ENCODE results near the gene KIAA0825. TPM values are rescaled to one million over a fixed set of nuclear protein-coding genes. Genes with fewer than 3 reads are reported as not detected.

KIAA0825 gene
- total RNA-seq, 1 experiment from 2014 or later, result 1.3 TPM

GRCh38 chr5:94618493-94619328 lies at the start of gene KIAA0825, which contains the start of gene SLF1 (continued):
- TF ChIP-seq ATF2 (CRISPR knock-in tag; IDR thresholded peaks at IDR 0.05; ENCODE audit: borderline replicate concordance, low read depth), result no peak
- TF ChIP-seq JAZF1 (CRISPR knock-in tag; IDR thresholded peaks at IDR 0.05), result no peak
- no peak for TF ChIP-seq TCF7 (CRISPR knock-in tag; IDR thresholded peaks at IDR 0.05; ENCODE audit: low read depth)
- no peak for TF ChIP-seq ZBTB21 (CRISPR knock-in tag; IDR thresholded peaks at IDR 0.05; ENCODE audit: borderline replicate concordance)
- no peak for TF ChIP-seq SMAD4 (CRISPR knock-in tag; IDR thresholded peaks at IDR 0.05)
- TF ChIP-seq FOXP1 (CRISPR knock-in tag; IDR thresholded peaks at IDR 0.05; ENCODE audit: borderline replicate concordance), result peak; percentile 19; the same call in 1 of the 2 replicates
- TF ChIP-seq MLX (CRISPR knock-in tag; IDR thresholded peaks at IDR 0.05), result no peak
- TF ChIP-seq NR2C2 (CRISPR knock-in tag; IDR thresholded peaks at IDR 0.05), result peak; percentile 99
- no peak for TF ChIP-seq ZMAT4 (CRISPR knock-in tag; IDR thresholded peaks at IDR 0.05)
- no peak for TF ChIP-seq NFATC4 (CRISPR knock-in tag; IDR thresholded peaks at IDR 0.05)
- no peak for TF ChIP-seq OVOL2 (CRISPR knock-in tag; IDR thresholded peaks at IDR 0.05; ENCODE audit: borderline replicate concordance)
- TF ChIP-seq ZNF423 (CRISPR knock-in tag; IDR thresholded peaks at IDR 0.05), result no peak
- TF ChIP-seq ATF1 (CRISPR knock-in tag; IDR thresholded peaks at IDR 0.05), result no peak
- TF ChIP-seq IRF2 (CRISPR knock-in tag; IDR thresholded peaks at IDR 0.05; ENCODE audit: borderline replicate concordance, low read depth), result no peak
- TF ChIP-seq ESRRA (CRISPR knock-in tag; IDR thresholded peaks at IDR 0.05; ENCODE audit: borderline replicate concordance), result no peak
- no peak for TF ChIP-seq CDX4 (CRISPR knock-in tag; IDR thresholded peaks at IDR 0.05; ENCODE audit: borderline replicate concordance)
- TF ChIP-seq ZNF396 (CRISPR knock-in tag; IDR thresholded peaks at IDR 0.05; ENCODE audit: borderline replicate concordance), result no peak
- no peak for TF ChIP-seq ERG (CRISPR knock-in tag; IDR thresholded peaks at IDR 0.05)
- TF ChIP-seq RELA (CRISPR knock-in tag; IDR thresholded peaks at IDR 0.05; ENCODE audit: borderline replicate concordance), result peak; percentile 52; the same call in 1 of the 2 replicates
- no peak for TF ChIP-seq ZNF219 (CRISPR knock-in tag; IDR thresholded peaks at IDR 0.05; ENCODE audit: borderline replicate concordance)
- no peak for TF ChIP-seq SMAD3 (CRISPR knock-in tag; IDR thresholded peaks at IDR 0.05; ENCODE audit: borderline replicate concordance)
- TF ChIP-seq ZNF671 (CRISPR knock-in tag; IDR thresholded peaks at IDR 0.05), result no peak
- TF ChIP-seq ZNF512 (CRISPR knock-in tag; IDR thresholded peaks at IDR 0.05; ENCODE audit: borderline replicate concordance), result no peak
- no peak for TF ChIP-seq USF2 (CRISPR knock-in tag; IDR thresholded peaks at IDR 0.05)
- TF ChIP-seq NR3C1 (CRISPR knock-in tag; conservative IDR thresholded peaks at IDR 0.05; ENCODE audit: low read depth), result no peak
- TF ChIP-seq KAT7 (CRISPR knock-in tag; IDR thresholded peaks at IDR 0.05; ENCODE audit: borderline replicate concordance), result peak; percentile 80; the same call in 1 of the 2 replicates
- TF ChIP-seq TP53 (CRISPR knock-in tag; IDR thresholded peaks at IDR 0.05), result 0 out of 2 replicates have a peak, but pooled peaks have one; percentile 21
- no peak for TF ChIP-seq ZBTB43 (CRISPR knock-in tag; IDR thresholded peaks at IDR 0.05)
- TF ChIP-seq IRF1 (CRISPR knock-in tag; IDR thresholded peaks at IDR 0.05), result no peak
- no peak for TF ChIP-seq ATF3 (CRISPR knock-in tag; conservative IDR thresholded peaks at IDR 0.05)
